ENCODE data around the gene FOXP1. TPM values are rescaled to one million over a fixed set of nuclear protein-coding genes. Genes with fewer than 3 reads are reported as not detected.

Gene FOXP1
- total RNA-seq, 2 experiments from 2014 or later: 493 to 508 TPM

DNA sequence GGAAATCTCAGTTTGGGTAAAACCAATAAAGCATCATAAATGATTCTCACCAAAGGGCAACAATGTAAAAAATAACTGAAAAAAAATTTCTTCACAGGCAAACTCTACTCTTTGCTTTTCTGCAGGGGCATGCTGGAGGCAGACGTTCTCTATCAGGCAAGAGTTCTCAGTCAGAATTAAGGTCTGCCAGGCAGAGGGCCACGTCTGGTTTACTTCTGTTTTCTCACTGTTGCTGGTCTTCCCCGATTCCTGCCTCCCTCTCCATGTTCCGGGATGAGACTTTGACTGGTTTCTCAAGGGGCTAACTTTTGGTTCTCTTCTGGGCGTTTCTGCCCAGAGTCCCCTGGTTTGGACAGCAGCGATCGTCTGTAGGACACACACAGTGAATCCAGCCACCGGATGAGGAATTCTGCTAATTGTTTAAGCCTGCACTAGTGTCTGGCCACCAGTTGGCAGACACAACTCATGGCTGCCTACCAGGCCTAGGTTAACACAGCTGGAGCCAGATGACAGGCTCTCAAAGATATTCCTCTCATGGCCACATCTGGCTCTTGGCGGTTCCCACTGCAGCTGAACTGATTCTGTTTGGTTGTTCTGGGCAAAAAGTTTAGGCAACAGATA lies 273.1 kb downstream of the FOXP1 start:
- TF ChIP-seq, protein P1, sequence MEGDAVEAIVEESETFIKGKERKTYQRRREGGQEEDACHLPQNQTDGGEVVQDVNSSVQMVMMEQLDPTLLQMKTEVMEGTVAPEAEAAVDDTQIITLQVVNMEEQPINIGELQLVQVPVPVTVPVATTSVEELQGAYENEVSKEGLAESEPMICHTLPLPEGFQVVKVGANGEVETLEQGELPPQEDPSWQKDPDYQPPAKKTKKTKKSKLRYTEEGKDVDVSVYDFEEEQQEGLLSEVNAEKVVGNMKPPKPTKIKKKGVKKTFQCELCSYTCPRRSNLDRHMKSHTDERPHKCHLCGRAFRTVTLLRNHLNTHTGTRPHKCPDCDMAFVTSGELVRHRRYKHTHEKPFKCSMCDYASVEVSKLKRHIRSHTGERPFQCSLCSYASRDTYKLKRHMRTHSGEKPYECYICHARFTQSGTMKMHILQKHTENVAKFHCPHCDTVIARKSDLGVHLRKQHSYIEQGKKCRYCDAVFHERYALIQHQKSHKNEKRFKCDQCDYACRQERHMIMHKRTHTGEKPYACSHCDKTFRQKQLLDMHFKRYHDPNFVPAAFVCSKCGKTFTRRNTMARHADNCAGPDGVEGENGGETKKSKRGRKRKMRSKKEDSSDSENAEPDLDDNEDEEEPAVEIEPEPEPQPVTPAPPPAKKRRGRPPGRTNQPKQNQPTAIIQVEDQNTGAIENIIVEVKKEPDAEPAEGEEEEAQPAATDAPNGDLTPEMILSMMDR (IDR thresholded peaks at IDR 0.05): no peak
- Histone ChIP-seq H3K27ac (ENCODE audit: low read depth in 1 of 2, low read length in 2 of 2) (no peak overlapping the region), H3K4me3 (ENCODE audit: low read length) (no peak overlapping the region), H3K27me3 (ENCODE audit: control insufficient read depth in 1 of 2, insufficient read depth in 2 of 2, low read length in 2 of 2) (no peaks in the 10 kb centered on the region), H3K36me3 (ENCODE audit: insufficient read depth, low read length) (peaks cover 6% of the 10 kb centered on the region), H3K9me3 (ENCODE audit: control insufficient read depth in 1 of 2, insufficient read depth in 1 of 2, low read length in 2 of 2) (no peaks in the 10 kb centered on the region), H3K4me1 (ENCODE audit: insufficient read depth, low read length) (peaks cover 25% of the 10 kb centered on the region)
- CTCF ChIA-PET: interaction anchor here (1.6 to 1.7 kb wide), 2 partner anchors 63 to 201 kb away, joined by 4 read pairs; no protein-coding TSS in a partner anchor
- Mint-ChIP-seq H3K27ac (peak overlapping the region; percentile 93), H3K4me1 (ENCODE audit: low read depth) (peaks cover 82% of the 10 kb centered on the region), H3K4me3 (peak overlapping the region; percentile 21), H3K9me3 (no peaks in the 10 kb centered on the region), H3K27me3 (no peaks in the 10 kb centered on the region), H3K36me3 (ENCODE audit: low read depth) (peaks cover 22% of the 10 kb centered on the region)
- intact Hi-C loops (cut with DNase I, micrococcal nuclease): loop anchor here in 1 of 2 experiments (5.0 to 10.0 kb wide), 2 partner anchors 54 to 202 kb away; no protein-coding TSS in a partner anchor
- ATAC-seq (ENCODE audit: poor library complexity): no peak
- POLR2A ChIA-PET: interaction anchor here (0.7 kb wide), 1 partner anchor 9 kb away, joined by 4 read pairs; no protein-coding TSS in a partner anchor
- no peak for DNase-seq

DNA sequence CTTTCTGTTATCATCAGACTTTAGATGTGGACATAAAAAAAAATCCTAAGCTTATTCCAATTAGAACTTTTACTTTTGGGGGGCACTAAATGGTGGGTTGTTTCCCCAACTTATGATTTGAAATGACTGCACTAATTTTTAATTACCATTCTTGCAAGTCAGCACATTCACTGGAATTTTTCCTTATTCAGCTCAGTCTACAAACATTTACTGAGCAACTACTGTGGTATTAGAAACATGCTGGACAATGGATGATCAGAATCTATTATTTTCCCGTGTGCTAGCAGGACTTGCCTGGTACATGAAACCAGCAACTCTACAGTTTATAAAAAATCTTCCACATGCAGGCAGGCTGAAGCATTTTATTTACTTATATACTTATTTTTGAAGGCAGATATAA lies 273.6 kb downstream of the FOXP1 start:
- intact Hi-C loops (cut with DNase I, micrococcal nuclease): loop anchor here (2.0 to 10.0 kb wide), 5 partner anchors 55 to 272 kb away; partner anchors contain the start of gene FOXP1 (in 1 of the 2)
- Histone ChIP-seq H3K27me3 (ENCODE audit: control insufficient read depth in 1 of 2, insufficient read depth in 2 of 2, low read length in 2 of 2) (no peaks in the 10 kb centered on the region), H3K27ac (ENCODE audit: low read depth in 1 of 2, low read length in 2 of 2) (no peak overlapping the region), H3K4me1 (ENCODE audit: insufficient read depth, low read length) (peaks cover 30% of the 10 kb centered on the region), H3K36me3 (ENCODE audit: insufficient read depth, low read length) (peaks cover 6% of the 10 kb centered on the region), H3K9me3 (ENCODE audit: control insufficient read depth in 1 of 2, insufficient read depth in 1 of 2, low read length in 2 of 2) (no peaks in the 10 kb centered on the region), H3K4me3 (ENCODE audit: low read length) (no peak overlapping the region)
- Mint-ChIP-seq H3K4me1 (ENCODE audit: low read depth) (peaks cover 82% of the 10 kb centered on the region), H3K36me3 (ENCODE audit: low read depth) (peaks cover 28% of the 10 kb centered on the region), H3K4me3 (peak overlapping the region; percentile 68), H3K9me3 (no peaks in the 10 kb centered on the region), H3K27ac (peak overlapping the region; percentile 93), H3K27me3 (no peaks in the 10 kb centered on the region)
- ATAC-seq (ENCODE audit: poor library complexity) (no peak), DNase-seq (no peak)
- CTCF ChIA-PET: no interaction called here
- POLR2A ChIA-PET: interaction anchor here (0.7 kb wide), 1 partner anchor 10 kb away, joined by 4 read pairs; no protein-coding TSS in a partner anchor
- TF ChIP-seq, protein P1 (IDR thresholded peaks at IDR 0.05): no peak

GRCh38 chr3:71309342-71309741 lies 274.2 kb downstream of the FOXP1 start:
- intact Hi-C loops (cut with DNase I, micrococcal nuclease): loop anchor here (2.0 to 5.0 kb wide), 3 partner anchors 63 to 273 kb away; partner anchors contain the start of gene FOXP1 (in 1 of the 2)
- TF ChIP-seq, protein P1 (IDR thresholded peaks at IDR 0.05): no peak
- ATAC-seq (ENCODE audit: poor library complexity) (peak; percentile 61), DNase-seq (peak in 10 of 14 experiments; percentile 18 to 62 (median 37))
- no peaks in the 10 kb centered on the region for H3K9me3 Mint-ChIP-seq
- Histone ChIP-seq H3K36me3 (ENCODE audit: insufficient read depth, low read length) (peaks cover 6% of the 10 kb centered on the region), H3K27me3 (ENCODE audit: control insufficient read depth in 1 of 2, insufficient read depth in 2 of 2, low read length in 2 of 2) (no peaks in the 10 kb centered on the region), H3K27ac (ENCODE audit: low read depth in 1 of 2, low read length in 2 of 2) (peak overlapping the region in 1 of 2 donors; percentile 31), H3K4me3 (ENCODE audit: low read length) (no peak overlapping the region), H3K4me1 (ENCODE audit: insufficient read depth, low read length) (peaks cover 30% of the 10 kb centered on the region), H3K9me3 (ENCODE audit: control insufficient read depth in 1 of 2, insufficient read depth in 1 of 2, low read length in 2 of 2) (no peaks in the 10 kb centered on the region)
- no peaks in the 10 kb centered on the region for H3K27me3 Mint-ChIP-seq
- ChIA-PET CTCF (no interaction called here), POLR2A (interaction anchor here (0.7 kb wide), 1 partner anchor 249 kb away, joined by 5 read pairs; no protein-coding TSS in a partner anchor)
- H3K4me3 Mint-ChIP-seq: peak overlapping the region; percentile 68
- peak overlapping the region; percentile 93 for H3K27ac Mint-ChIP-seq
- H3K4me1 Mint-ChIP-seq (ENCODE audit: low read depth): peaks cover 82% of the 10 kb centered on the region
- peaks cover 33% of the 10 kb centered on the region for H3K36me3 Mint-ChIP-seq (ENCODE audit: low read depth)
